Naive thymus-derived CD4-positive, alpha-beta T cell (primary cell): Measurements from ENCODE around the gene RAPGEF5. TPM values are rescaled to one million over a fixed set of nuclear protein-coding genes. Genes with fewer than 3 reads are reported as not detected.
"Not testable (repeated sequence)": the region's sequence is repeated elsewhere in the genome, so short reads cannot be mapped to it uniquely, and the experiment has no call there.

ENCODE experiments used
- ATAC-seq: fragments of 150-1000 bp; cut with Tn5 transposase; 2 replicates; pipeline ENCODE4 v1.10.0; 2021; ENCODE audit warnings: mild to moderate bottlenecking, moderate library complexity
- CTCF ChIA-PET: fragments of 350-600 bp; sonication (Branson Sonifier 250); formaldehyde crosslinking; loops from one replicate; lab custom pipeline; 2021; ENCODE audit warnings: antibody characterized with exemption; lab: Charles Lee
- POLR2A ChIA-PET: fragments of 350-600 bp; sonication (Branson Sonifier 250); formaldehyde crosslinking; loops from one replicate; lab custom pipeline; 2021; ENCODE audit warnings: antibody characterized with exemption, inconsistent platforms; lab: Charles Lee
- DNase-seq, 9 donors: peaks; one replicate each; pipeline versions ENCODE4 v3.0.0 to v3.0.0-alpha.2; 2020 to 2022; ENCODE audit warnings: mixed read lengths in 1 of 9
- H3K27ac ChIP-seq: one replicate; pipeline ENCODE4 v1.7.0; 2013; ENCODE audit warnings: mild to moderate bottlenecking, low read depth, low read length, moderate library complexity
- H3K27me3 ChIP-seq, 2 donors: one replicate each; pipeline ENCODE4 v1.7.0; 2013; ENCODE audit warnings: low read length in 2 of 2, mild to moderate bottlenecking in 2 of 2, moderate library complexity in 2 of 2; ENCODE audit not compliant: control insufficient read depth in 2 of 2, insufficient read depth in 2 of 2
- H3K36me3 ChIP-seq, 3 experiments: 1 replicate in 2 of 3; 2 replicates in 1 of 3; pipeline ENCODE4 v1.7.0; 2013; ENCODE audit warnings: low read length in 3 of 3, mild to moderate bottlenecking in 3 of 3, moderate library complexity in 1 of 3; ENCODE audit not compliant: insufficient read depth in 3 of 3, control insufficient read depth in 2 of 3
- H3K4me1 ChIP-seq, 2 donors: one replicate each; pipeline ENCODE4 v1.7.0; 2013; ENCODE audit warnings: low read length in 2 of 2, mild to moderate bottlenecking in 2 of 2, moderate library complexity in 1 of 2; ENCODE audit not compliant: control insufficient read depth in 2 of 2, insufficient read depth in 2 of 2
- H3K4me3 ChIP-seq: 2 replicates; pipeline ENCODE4 v1.7.0; 2013; ENCODE audit warnings: mild to moderate bottlenecking, low read length
- H3K9me3 ChIP-seq, 3 experiments: 1 replicate in 2 of 3; 2 replicates in 1 of 3; pipeline ENCODE4 v1.7.0; 2013; ENCODE audit warnings: low read length in 3 of 3; ENCODE audit not compliant: control insufficient read depth in 2 of 3
- H3K27ac Mint-ChIP-seq, 9 donors: one replicate each; pipeline ENCODE4 v1.8.0; 2020 to 2022; ENCODE audit warnings: mixed read lengths in 9 of 9, mild to moderate bottlenecking in 8 of 9, moderate library complexity in 5 of 9, inconsistent platforms in 2 of 9
- H3K27me3 Mint-ChIP-seq, 5 donors: one replicate each; pipeline ENCODE4 v1.8.0; 2021 to 2022; ENCODE audit warnings: mixed read lengths in 5 of 5, mild to moderate bottlenecking in 1 of 5
- H3K36me3 Mint-ChIP-seq, 5 donors: one replicate each; pipeline ENCODE4 v1.8.0; 2020 to 2022; ENCODE audit warnings: mixed read lengths in 5 of 5, mild to moderate bottlenecking in 3 of 5, inconsistent platforms in 1 of 5
- H3K4me1 Mint-ChIP-seq, 7 donors: one replicate each; pipeline ENCODE4 v1.8.0; 2020 to 2022; ENCODE audit warnings: mixed read lengths in 7 of 7, mild to moderate bottlenecking in 3 of 7, inconsistent platforms in 1 of 7
- H3K4me3 Mint-ChIP-seq, 10 donors: one replicate each; pipeline ENCODE4 v1.8.0; 2020 to 2022; ENCODE audit warnings: mild to moderate bottlenecking in 10 of 10, mixed read lengths in 10 of 10, moderate library complexity in 6 of 10, inconsistent platforms in 2 of 10
- H3K9me3 Mint-ChIP-seq, 11 donors: one replicate each; pipeline ENCODE4 v1.8.0; 2020 to 2022; ENCODE audit warnings: mixed read lengths in 11 of 11, mild to moderate bottlenecking in 4 of 11, inconsistent platforms in 1 of 11, moderate library complexity in 1 of 11
- intact Hi-C, 2 donors: fragments of 100-400 bp; cut with micrococcal nuclease; formaldehyde crosslinking; loops; one replicate each; pipeline ENCODE4 v1.15.1; 2023
- polyA plus RNA-seq, 2 donors: library from polyadenylated mRNA; unstranded; fragments of 300-500 nt; fragmentation: Illumina TruSeq; gene quantifications; one replicate each; pipeline ENCODE4 v1.2.3, GENCODE V29; 2021
- total RNA-seq, 6 experiments: library from RNA in 5 of 6; stranded (reverse) in 5 of 6; gene quantifications; 1 replicate in 5 of 6; 2 replicates in 1 of 6; pipeline ENCODE4 v1.2.3 and lab custom pipeline; 2021 to 2026

RAPGEF5 gene
- total and polyA plus RNA-seq, 7 experiments from 2014 or later, result 0.17 to 0.93 TPM; not detected in 5

DNA sequence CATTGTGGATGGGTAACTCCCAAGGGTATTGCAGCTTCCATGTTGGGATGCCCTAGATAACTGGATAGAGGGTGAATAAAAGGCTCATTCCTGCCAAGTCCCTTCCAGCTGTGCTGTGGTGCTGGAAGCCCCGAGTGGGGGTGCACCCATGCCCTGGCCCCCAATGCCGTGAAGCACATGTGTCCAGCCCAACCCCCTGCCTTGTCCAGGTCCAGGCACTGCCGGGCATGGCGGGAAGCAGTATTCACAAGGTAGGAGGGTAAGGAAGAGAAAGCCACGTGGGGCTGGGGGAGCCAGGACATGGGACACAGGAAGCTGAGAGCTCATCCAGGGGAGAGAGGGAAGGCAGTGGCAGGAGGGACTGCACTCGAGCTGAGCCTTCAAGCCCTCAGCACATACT lies 263.0 kb downstream of the RAPGEF5 start:
- ATAC-seq (no peak), DNase-seq (no peak)
- Mint-ChIP-seq H3K4me1 (peaks cover 0 to 3% (median 0%) of the 10 kb centered on the region in 7 donors), H3K9me3 (no peaks in the 10 kb centered on the region), H3K27ac (no peak overlapping the region), H3K4me3 (no peak overlapping the region), H3K27me3 (peaks cover 0 to 8% (median 0%) of the 10 kb centered on the region in 5 donors), H3K36me3 (no peaks in the 10 kb centered on the region)
- Histone ChIP-seq H3K27ac (no peak overlapping the region), H3K4me1 (no peaks in the 10 kb centered on the region), H3K9me3 (no peaks in the 10 kb centered on the region), H3K36me3 (no peaks in the 10 kb centered on the region), H3K4me3 (no peak overlapping the region), H3K27me3 (no peaks in the 10 kb centered on the region)
- CTCF ChIA-PET, result no interaction called here
- intact Hi-C loops, result no loop called here
- POLR2A ChIA-PET, result no interaction called here

GRCh38 chr7:22093001-22093400 lies 264.0 kb downstream of the RAPGEF5 start:
- DNase-seq, result no peak
- ChIA-PET CTCF (interaction anchor here (1.3 kb wide), 1 partner anchor 9 kb away, joined by 4 read pairs; no protein-coding TSS in a partner anchor), POLR2A (no interaction called here)
- H3K4me1 ChIP-seq, result no peaks in the 10 kb centered on the region
- no peaks in the 10 kb centered on the region for H3K27me3 ChIP-seq
- H3K36me3 Mint-ChIP-seq, result no peaks in the 10 kb centered on the region
- H3K36me3 ChIP-seq, result no peaks in the 10 kb centered on the region
- intact Hi-C loops, result no loop called here
- H3K4me3 ChIP-seq, result no peak overlapping the region
- no peaks in the 10 kb centered on the region for H3K9me3 Mint-ChIP-seq
- no peak for ATAC-seq
- H3K9me3 ChIP-seq, result no peaks in the 10 kb centered on the region
- peaks cover 0 to 3% (median 0%) of the 10 kb centered on the region in 7 donors for H3K4me1 Mint-ChIP-seq
- no peak overlapping the region for H3K27ac ChIP-seq
- H3K4me3 Mint-ChIP-seq, result no peak overlapping the region
- H3K27me3 Mint-ChIP-seq, result peaks cover 0 to 8% (median 0%) of the 10 kb centered on the region in 5 donors
- no peak overlapping the region for H3K27ac Mint-ChIP-seq

GRCh38 chr7:22090958-22091525 lies 265.9 kb downstream of the RAPGEF5 start:
- H3K27ac ChIP-seq, ATAC-seq, H3K36me3 Mint-ChIP-seq, H3K36me3 ChIP-seq, intact Hi-C loops, H3K4me1 Mint-ChIP-seq, H3K27me3 ChIP-seq, H3K9me3 Mint-ChIP-seq, H3K27ac Mint-ChIP-seq, H3K9me3 ChIP-seq, DNase-seq, H3K4me3 Mint-ChIP-seq, H3K4me1 ChIP-seq, H3K4me3 ChIP-seq, H3K27me3 Mint-ChIP-seq, POLR2A ChIA-PET: not testable (repeated sequence)
- CTCF ChIA-PET, result interaction anchor here (1.2 kb wide), 2 partner anchors 19 to 20 kb away, joined by 3 to 4 read pairs; no protein-coding TSS in a partner anchor

DNA sequence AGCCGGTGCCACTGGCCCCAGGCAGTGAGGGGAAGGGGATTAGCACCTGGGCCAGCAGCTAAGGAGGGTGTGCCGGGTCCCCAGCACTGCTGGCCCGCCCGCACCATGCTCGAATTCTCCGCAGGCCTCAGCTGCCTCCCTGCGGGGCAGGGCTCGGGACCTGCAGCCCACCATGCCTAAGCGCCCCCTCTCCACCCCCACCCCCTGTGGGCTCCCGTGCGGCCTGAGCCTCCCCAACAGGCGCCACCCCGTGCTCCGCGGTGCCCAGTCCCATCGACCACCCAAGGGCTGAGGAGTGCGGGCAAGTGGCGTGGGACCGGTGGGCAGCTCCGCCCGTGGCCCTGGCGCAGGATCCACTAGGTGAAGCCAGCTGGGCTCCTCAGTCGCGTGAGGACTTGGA lies 266.4 kb downstream of the RAPGEF5 start:
- no peak overlapping the region for H3K4me3 Mint-ChIP-seq
- H3K4me1 Mint-ChIP-seq, result peaks cover 0 to 3% (median 0%) of the 10 kb centered on the region in 7 donors
- Histone ChIP-seq H3K4me3 (no peak overlapping the region), H3K4me1 (no peaks in the 10 kb centered on the region), H3K9me3 (no peaks in the 10 kb centered on the region), H3K27me3 (no peaks in the 10 kb centered on the region), H3K27ac (no peak overlapping the region), H3K36me3 (no peaks in the 10 kb centered on the region)
- H3K27ac Mint-ChIP-seq, result no peak overlapping the region
- ChIA-PET POLR2A (no interaction called here), CTCF (interaction anchor here (0.6 to 1.2 kb wide), 2 partner anchors 21 to 625 kb away, joined by 3 to 4 read pairs; no protein-coding TSS in a partner anchor)
- intact Hi-C loops, result no loop called here
- H3K27me3 Mint-ChIP-seq, result peaks cover 0 to 7% (median 0%) of the 10 kb centered on the region in 5 donors
- DNase-seq (no peak), ATAC-seq (no peak)
- H3K36me3 Mint-ChIP-seq, result no peaks in the 10 kb centered on the region
- H3K9me3 Mint-ChIP-seq, result no peaks in the 10 kb centered on the region

GRCh38 chr7:22090107-22090506 lies 266.8 kb downstream of the RAPGEF5 start:
- Histone ChIP-seq H3K4me3 (no peak overlapping the region), H3K36me3 (no peaks in the 10 kb centered on the region), H3K4me1 (no peaks in the 10 kb centered on the region), H3K27me3 (no peaks in the 10 kb centered on the region), H3K9me3 (no peaks in the 10 kb centered on the region), H3K27ac (no peak overlapping the region)
- Mint-ChIP-seq H3K4me3 (no peak overlapping the region), H3K9me3 (no peaks in the 10 kb centered on the region), H3K4me1 (peaks cover 0 to 3% (median 0%) of the 10 kb centered on the region in 7 donors), H3K27me3 (peaks cover 0 to 7% (median 2%) of the 10 kb centered on the region in 5 donors), H3K27ac (no peak overlapping the region), H3K36me3 (no peaks in the 10 kb centered on the region)
- DNase-seq, result no peak
- POLR2A ChIA-PET, result no interaction called here
- intact Hi-C loops, result no loop called here
- no peak for ATAC-seq
- CTCF ChIA-PET, result interaction anchor here (0.6 kb wide), 1 partner anchor 625 kb away, joined by 3 read pairs; no protein-coding TSS in a partner anchor

DNA sequence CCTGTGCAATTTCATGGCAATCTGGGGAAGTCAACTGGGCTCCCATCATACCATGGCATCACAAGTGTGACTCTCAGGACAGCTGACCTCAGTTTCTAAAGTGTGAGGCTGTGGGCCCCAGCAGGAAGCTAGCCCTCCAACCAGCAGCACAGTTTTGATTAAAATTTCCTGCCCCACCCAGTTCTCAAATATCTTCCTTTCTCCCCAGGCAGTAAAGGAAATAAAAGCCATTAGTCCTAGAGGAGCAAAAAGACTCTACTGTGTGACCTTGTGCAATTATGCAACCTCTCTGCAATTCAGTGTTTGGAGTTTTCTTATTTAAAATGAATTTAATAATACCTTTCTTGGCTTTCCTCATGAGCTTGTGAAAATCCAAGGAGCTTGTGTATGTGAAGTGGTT lies 268.1 kb downstream of the RAPGEF5 start:
- Mint-ChIP-seq H3K36me3 (no peaks in the 10 kb centered on the region), H3K4me1 (peaks cover 0 to 3% (median under 1%) of the 10 kb centered on the region in 7 donors), H3K27me3 (peaks cover 0 to 7% (median 4%) of the 10 kb centered on the region in 5 donors), H3K4me3 (no peak overlapping the region), H3K9me3 (no peaks in the 10 kb centered on the region), H3K27ac (no peak overlapping the region)
- DNase-seq, result no peak
- ChIA-PET POLR2A (no interaction called here), CTCF (interaction anchor here (0.7 kb wide), 1 partner anchor 966 kb away, joined by 3 read pairs; no protein-coding TSS in a partner anchor)
- H3K36me3 ChIP-seq, result no peaks in the 10 kb centered on the region
- H3K27ac ChIP-seq, result no peak overlapping the region
- H3K4me1 ChIP-seq, result no peaks in the 10 kb centered on the region
- no peaks in the 10 kb centered on the region for H3K9me3 ChIP-seq
- no peak for ATAC-seq
- no peak overlapping the region for H3K4me3 ChIP-seq
- no peaks in the 10 kb centered on the region for H3K27me3 ChIP-seq
- intact Hi-C loops, result loop anchor here in 1 of 2 donors (10.0 kb wide), 1 partner anchor 834 kb away; no protein-coding TSS in a partner anchor

DNA sequence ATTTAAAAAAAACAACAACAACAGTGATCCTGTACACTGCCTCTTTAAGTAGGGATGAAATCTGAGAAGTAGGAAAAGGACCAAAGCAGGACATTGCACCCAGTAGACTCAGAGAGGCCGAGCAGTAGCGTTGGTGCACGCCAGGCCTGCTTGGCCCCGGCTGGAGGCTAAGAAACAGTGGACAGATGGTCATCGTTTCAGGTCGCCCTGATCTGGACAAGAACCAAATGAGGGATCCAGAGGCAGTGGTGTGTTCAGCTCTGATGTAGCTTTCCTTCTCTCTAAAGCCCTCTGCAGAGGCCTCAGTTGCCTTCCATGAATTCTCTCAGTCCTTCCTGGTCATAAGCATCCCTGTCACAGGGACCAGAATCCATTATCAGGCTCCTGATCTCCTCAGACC lies 269.1 kb downstream of the RAPGEF5 start:
- no peaks in the 10 kb centered on the region for H3K36me3 Mint-ChIP-seq
- no peak overlapping the region for H3K27ac Mint-ChIP-seq
- peaks cover 0 to 13% (median 4%) of the 10 kb centered on the region in 5 donors for H3K27me3 Mint-ChIP-seq
- no peak overlapping the region for H3K4me3 Mint-ChIP-seq
- intact Hi-C loops, result loop anchor here in 1 of 2 donors (10.0 kb wide), 1 partner anchor 833 kb away; no protein-coding TSS in a partner anchor
- H3K9me3 Mint-ChIP-seq, result no peaks in the 10 kb centered on the region
- H3K4me1 ChIP-seq, result no peaks in the 10 kb centered on the region
- H3K27me3 ChIP-seq, result no peaks in the 10 kb centered on the region
- POLR2A ChIA-PET, result no interaction called here
- H3K9me3 ChIP-seq, result no peaks in the 10 kb centered on the region
- no peaks in the 10 kb centered on the region for H3K36me3 ChIP-seq
- no peak overlapping the region for H3K27ac ChIP-seq
- H3K4me3 ChIP-seq, result no peak overlapping the region
- CTCF ChIA-PET, result no interaction called here
- DNase-seq (no peak), ATAC-seq (no peak)
- peaks cover 0 to 9% (median 5%) of the 10 kb centered on the region in 7 donors for H3K4me1 Mint-ChIP-seq
